HL-60 (cell line): Measurements from ENCODE around the gene OR10C1.

Experiments
- CTCF ChIP-seq: IDR thresholded peaks from one replicate; pipeline ENCODE4 v1.5.1; 2011; ENCODE audit warnings: low read length, control low read depth, inconsistent platforms; ENCODE audit not compliant: insufficient read depth
- GABPA ChIP-seq: IDR thresholded peaks from 2 replicates; pipeline ENCODE4 v1.6.1; 2012; ENCODE audit warnings: low read depth
- POLR2AphosphoS5 ChIP-seq: IDR thresholded peaks from 2 replicates; pipeline ENCODE4 v1.6.1; 2012; ENCODE audit warnings: low read depth

DNA sequence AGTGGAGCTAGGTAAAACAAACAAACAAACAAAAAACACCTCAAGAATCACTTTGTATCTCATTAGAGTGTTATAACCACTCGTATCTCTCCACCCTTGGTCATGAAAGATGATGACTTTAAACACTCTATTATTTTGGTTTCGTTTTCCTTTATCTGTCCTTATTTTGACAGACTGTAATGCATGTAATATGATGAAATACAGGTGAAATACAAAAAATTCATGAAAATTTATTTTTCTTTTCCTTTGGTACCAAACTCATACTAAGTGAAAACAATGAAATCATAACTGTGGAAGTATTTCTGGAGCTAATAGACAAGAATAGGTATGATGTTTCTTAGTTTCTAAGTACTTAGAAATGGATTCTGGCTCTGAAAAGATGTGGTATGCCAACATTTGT, 39.6 kb upstream of the OR10C1 start:
- TF ChIP-seq GABPA (no peak), CTCF (no peak), POLR2AphosphoS5 (no peak)
